DND-41 (cell line): Measurements from ENCODE around the gene TMPRSS15.

ENCODE experiments used
- ATAC-seq: fragments of 200-7000 bp; cut with Tn5 transposase; 3 replicates; pipeline ENCODE4 v1.9.1; 2021; ENCODE audit warnings: low read depth; ENCODE audit not compliant: insufficient read depth
- DNase-seq: peaks from one replicate; pipeline ENCODE4 v3.0.0-alpha.2; 2020
- H2AFZ ChIP-seq: 2 replicates; pipeline ENCODE4 v1.6.0; 2012; ENCODE audit warnings: low read depth, low read length
- H3K27ac ChIP-seq: 2 replicates; pipeline ENCODE4 v1.5.1; 2012; ENCODE audit warnings: low read length, inconsistent platforms
- H3K27me3 ChIP-seq: fragments of 200-600 bp; sonication (generic); 2 replicates; pipeline ENCODE4 v1.6.0; 2012; ENCODE audit warnings: low read length, mild to moderate bottlenecking, inconsistent platforms; ENCODE audit not compliant: insufficient read depth, poor library complexity
- H3K36me3 ChIP-seq: 2 replicates; pipeline ENCODE4 v1.5.1; 2012; ENCODE audit warnings: low read length, inconsistent platforms; ENCODE audit not compliant: insufficient read depth
- H3K4me1 ChIP-seq: 2 replicates; pipeline ENCODE4 v1.5.1; 2012; ENCODE audit warnings: mild to moderate bottlenecking, low read length; ENCODE audit not compliant: insufficient read depth
- H3K4me2 ChIP-seq: 2 replicates; pipeline ENCODE4 v1.6.0; 2012; ENCODE audit warnings: mild to moderate bottlenecking, moderate library complexity, low read length, inconsistent platforms; ENCODE audit not compliant: insufficient read depth
- H3K4me3 ChIP-seq, 2 experiments: fragments of 200-600 bp in 1 of 2; shearing (Covaris generic) in 1 of 2; 2 replicates each; pipeline ENCODE4 v1.5.1; 2012 to 2016; ENCODE audit warnings: inconsistent platforms in 2 of 2, low read length in 2 of 2, mild to moderate bottlenecking in 2 of 2, low read depth in 1 of 2, moderate library complexity in 1 of 2
- H3K79me2 ChIP-seq: 2 replicates; pipeline ENCODE4 v1.6.0; 2012; ENCODE audit warnings: low read length, inconsistent platforms; ENCODE audit not compliant: insufficient read depth
- H3K9ac ChIP-seq: 2 replicates; pipeline ENCODE4 v1.6.0; 2012; ENCODE audit warnings: low read depth, mild to moderate bottlenecking, inconsistent platforms, low read length, moderate library complexity
- H3K9me3 ChIP-seq: 2 replicates; pipeline ENCODE4 v1.5.1; 2012; ENCODE audit warnings: low read length, moderate library complexity, mild to moderate bottlenecking, inconsistent platforms; ENCODE audit not compliant: insufficient read depth, severe bottlenecking
- H4K20me1 ChIP-seq: 2 replicates; pipeline ENCODE4 v1.6.0; 2012; ENCODE audit warnings: low read length; ENCODE audit not compliant: insufficient read depth
- CTCF ChIP-seq: IDR thresholded peaks from 2 replicates; pipeline ENCODE4 v1.5.1; 2012; ENCODE audit warnings: borderline replicate concordance, low read length, moderate library complexity, mild to moderate bottlenecking; ENCODE audit not compliant: poor library complexity, severe bottlenecking; ENCODE audit errors: extremely low read depth
- EZH2 ChIP-seq: IDR thresholded peaks from 3 replicates; pipeline ENCODE4 v1.6.1; 2012; ENCODE audit warnings: borderline replicate concordance, low read depth, mild to moderate bottlenecking, moderate library complexity, low read length, inconsistent platforms; ENCODE audit not compliant: severe bottlenecking

The TMPRSS15 gene

GRCh38 chr21:18443701-18444100, 40.1 kb upstream of the TMPRSS15 start:
- Histone ChIP-seq H3K27ac (no peak overlapping the region), H3K79me2 (no peaks in the 10 kb centered on the region), H3K36me3 (no peaks in the 10 kb centered on the region), H2AFZ (no peak overlapping the region), H3K9ac (no peak overlapping the region), H3K9me3 (no peaks in the 10 kb centered on the region), H3K4me2 (no peak overlapping the region), H3K4me3 (no peak overlapping the region), H3K27me3 (no peaks in the 10 kb centered on the region), H4K20me1 (no peaks in the 10 kb centered on the region), H3K4me1 (peaks cover 9% of the 10 kb centered on the region; the same call in 1 of the 2 replicates)
- TF ChIP-seq EZH2 (no peak), CTCF (no peak)
- peak; percentile 85 for ATAC-seq
- peak; percentile 63 for DNase-seq

- H3K27ac ChIP-seq: no peak overlapping the region
- H3K4me2 ChIP-seq: no peak overlapping the region
- TF ChIP-seq EZH2 (no peak), CTCF (no peak)
- no peaks in the 10 kb centered on the region for H3K9me3 ChIP-seq
- H3K27me3 ChIP-seq: no peaks in the 10 kb centered on the region
- peak; percentile 29; the same call in 2 of the 3 replicates for ATAC-seq
- DNase-seq: no peak
- H3K36me3 ChIP-seq: no peaks in the 10 kb centered on the region
- H3K9ac ChIP-seq: no peak overlapping the region
- H3K79me2 ChIP-seq: no peaks in the 10 kb centered on the region
- H3K4me3 ChIP-seq: no peak overlapping the region
- H3K4me1 ChIP-seq: peaks cover 9% of the 10 kb centered on the region; the same call in 1 of the 2 replicates
- no peaks in the 10 kb centered on the region for H4K20me1 ChIP-seq
- H2AFZ ChIP-seq: no peak overlapping the region
These were observed 39.5 kb upstream of the TMPRSS15 start for GRCh38 chr21:18443085-18443484.

GRCh38 chr21:18430341-18430740, 26.8 kb upstream of the TMPRSS15 start:
- H3K36me3 ChIP-seq: no peaks in the 10 kb centered on the region
- DNase-seq: no peak
- H3K4me3 ChIP-seq: no peak overlapping the region
- peaks cover 4% of the 10 kb centered on the region for H3K9me3 ChIP-seq
- no peak overlapping the region for H3K9ac ChIP-seq
- no peak overlapping the region for H3K27ac ChIP-seq
- TF ChIP-seq CTCF (no peak), EZH2 (no peak)
- no peaks in the 10 kb centered on the region for H3K4me1 ChIP-seq
- no peaks in the 10 kb centered on the region for H4K20me1 ChIP-seq
- no peak overlapping the region for H3K4me2 ChIP-seq
- ATAC-seq: no peak
- H2AFZ ChIP-seq: no peak overlapping the region
- no peaks in the 10 kb centered on the region for H3K27me3 ChIP-seq
- H3K79me2 ChIP-seq: no peaks in the 10 kb centered on the region

- Histone ChIP-seq H4K20me1 (no peaks in the 10 kb centered on the region), H3K9me3 (peaks cover 4% of the 10 kb centered on the region), H3K27me3 (no peaks in the 10 kb centered on the region), H2AFZ (no peak overlapping the region), H3K4me1 (no peaks in the 10 kb centered on the region), H3K79me2 (no peaks in the 10 kb centered on the region), H3K4me2 (no peak overlapping the region), H3K27ac (no peak overlapping the region), H3K36me3 (no peaks in the 10 kb centered on the region), H3K4me3 (no peak overlapping the region), H3K9ac (no peak overlapping the region)
- TF ChIP-seq EZH2 (no peak), CTCF (no peak)
- ATAC-seq: no peak
- no peak for DNase-seq
These were observed 20.7 kb upstream of the TMPRSS15 start for GRCh38 chr21:18424276-18424675.
